ENCODE measurements around the gene ZNF207.
A peak's percentile ranks its signal among the peaks of the same experiment; 100 is the strongest.

Gene ZNF207

GRCh38 chr17:32341141-32341856 is 8.7 kb upstream of the ZNF207 start:
- Histone ChIP-seq H3K4me3 (ENCODE audit: low read length) (peak overlapping the region; percentile 84), H3K27me3 (replicated peaks; ENCODE audit: insufficient read depth, low read length) (no peaks in the 10 kb centered on the region), H3K27ac (ENCODE audit: low read length) (peak overlapping the region; percentile 72; the same call in 1 of the 2 replicates), H2AFZ (ENCODE audit: low read length) (peak overlapping the region; percentile 59), H3K79me2 (ENCODE audit: low read length) (no peaks in the 10 kb centered on the region), H3K9me3 (replicated peaks; ENCODE audit: insufficient read depth, low read length) (no peaks in the 10 kb centered on the region), H3K4me1 (ENCODE audit: low read length) (no peaks in the 10 kb centered on the region), H3K9ac (ENCODE audit: low read length) (peak overlapping the region; percentile 76), H3K36me3 (replicated peaks; ENCODE audit: insufficient read depth, low read length) (no peaks in the 10 kb centered on the region), H3K9me2 (replicated peaks; ENCODE audit: insufficient read depth, low read length) (no peaks in the 10 kb centered on the region), H4K20me1 (ENCODE audit: insufficient read depth, low read length) (no peaks in the 10 kb centered on the region), H3K4me2 (ENCODE audit: low read depth, low read length) (peak overlapping the region; percentile 86), H3F3A (ENCODE audit: insufficient read depth, low read length) (peaks cover 10% of the 10 kb centered on the region; the same call in 1 of the 2 replicates)
- TF ChIP-seq EZH2phosphoT487 (IDR thresholded peaks at IDR 0.05; ENCODE audit: low read length) (no peak), CTCF (IDR thresholded peaks at IDR 0.05; ENCODE audit: low read length) (peak; percentile 42), EZH2 (optimal IDR thresholded peaks at IDR 0.05; ENCODE audit: low read depth, low read length) (no peak)
- peak; percentile 72 for DNase-seq

GRCh38 chr17:32341857-32342602 is 7.9 kb upstream of the ZNF207 start, which contains the start of gene C17orf75:
Gene C17orf75, minus strand, starts transcription at chr17:32342173. Its CDS starts 34 bp downstream, at chr17:32342139.
- Histone ChIP-seq H4K20me1 (ENCODE audit: insufficient read depth, low read length) (no peaks in the 10 kb centered on the region), H3F3A (ENCODE audit: insufficient read depth, low read length) (peaks cover 10% of the 10 kb centered on the region; the same call in 1 of the 2 replicates), H3K4me1 (ENCODE audit: low read length) (no peaks in the 10 kb centered on the region), H2AFZ (ENCODE audit: low read length) (peak within 1 kb of the TSS; percentile 97), H3K4me3 (ENCODE audit: low read length) (peak within 1 kb of the TSS; percentile 84), H3K9me2 (replicated peaks; ENCODE audit: insufficient read depth, low read length) (no peaks in the 10 kb centered on the region), H3K9me3 (replicated peaks; ENCODE audit: insufficient read depth, low read length) (no peaks in the 10 kb centered on the region), H3K36me3 (replicated peaks; ENCODE audit: insufficient read depth, low read length) (no peaks in the 10 kb centered on the region), H3K27me3 (replicated peaks; ENCODE audit: insufficient read depth, low read length) (no peaks in the 10 kb centered on the region), H3K79me2 (ENCODE audit: low read length) (no peaks in the 10 kb centered on the region), H3K9ac (ENCODE audit: low read length) (peak within 1 kb of the TSS; percentile 76), H3K27ac (ENCODE audit: low read length) (peak within 1 kb of the TSS; percentile 72), H3K4me2 (ENCODE audit: low read depth, low read length) (peak within 1 kb of the TSS; percentile 86)
- peak; percentile 80 for DNase-seq
- TF ChIP-seq EZH2phosphoT487 (IDR thresholded peaks at IDR 0.05; ENCODE audit: low read length) (no peak), CTCF (IDR thresholded peaks at IDR 0.05; ENCODE audit: low read length) (no peak), EZH2 (optimal IDR thresholded peaks at IDR 0.05; ENCODE audit: low read depth, low read length) (no peak)

GRCh38 chr17:32342603-32343325 is 7.2 kb upstream of the ZNF207 start:
- Histone ChIP-seq H3K4me1 (ENCODE audit: low read length) (no peaks in the 10 kb centered on the region), H3K79me2 (ENCODE audit: low read length) (no peaks in the 10 kb centered on the region), H3K9me3 (replicated peaks; ENCODE audit: insufficient read depth, low read length) (no peaks in the 10 kb centered on the region), H3K4me3 (ENCODE audit: low read length) (peak overlapping the region; percentile 84), H3K4me2 (ENCODE audit: low read depth, low read length) (peak overlapping the region; percentile 86; the same call in 1 of the 2 replicates), H3F3A (ENCODE audit: insufficient read depth, low read length) (peaks cover 10% of the 10 kb centered on the region; the same call in 1 of the 2 replicates), H4K20me1 (ENCODE audit: insufficient read depth, low read length) (no peaks in the 10 kb centered on the region), H2AFZ (ENCODE audit: low read length) (peak overlapping the region; percentile 97), H3K9me2 (replicated peaks; ENCODE audit: insufficient read depth, low read length) (no peaks in the 10 kb centered on the region), H3K36me3 (replicated peaks; ENCODE audit: insufficient read depth, low read length) (no peaks in the 10 kb centered on the region), H3K27ac (ENCODE audit: low read length) (no peak overlapping the region), H3K27me3 (replicated peaks; ENCODE audit: insufficient read depth, low read length) (no peaks in the 10 kb centered on the region), H3K9ac (ENCODE audit: low read length) (no peak overlapping the region)
- no peak for DNase-seq
- no peak for TF ChIP-seq CTCF (IDR thresholded peaks at IDR 0.05; ENCODE audit: low read length)
- TF ChIP-seq EZH2phosphoT487 (IDR thresholded peaks at IDR 0.05; ENCODE audit: low read length) = no peak
- no peak for TF ChIP-seq EZH2 (optimal IDR thresholded peaks at IDR 0.05; ENCODE audit: low read depth, low read length)

Measured in MM.1S (cell line).